Right cardiac atrium (tissue), 5 donors: ENCODE measurements around the gene LITAF. TPM values are rescaled to one million over a fixed set of nuclear protein-coding genes. Genes with fewer than 3 reads are reported as not detected.
"Not testable (repeated sequence)": the region's sequence is repeated elsewhere in the genome, so short reads cannot be mapped to it uniquely, and the experiment has no call there.

ENCODE experiments used
- ATAC-seq, 2 donors: fragments of 200-7000 bp; cut with Tn5 transposase; one replicate each; pipeline versions ENCODE4 v1.8.0 to v1.9.1; 2020; ENCODE audit warnings: moderate library complexity in 2 of 2, mild to moderate bottlenecking in 1 of 2
- DNase-seq, 3 donors: peaks; one replicate each; pipeline ENCODE4 v3.0.0-alpha.2; 2020
- H3K27ac ChIP-seq: one replicate; pipeline ENCODE4 v1.5.1; 2013; ENCODE audit warnings: mild to moderate bottlenecking, low read length, control low read depth, moderate library complexity
- H3K27me3 ChIP-seq: one replicate; pipeline ENCODE4 v1.6.1; 2013; ENCODE audit not compliant: control insufficient read depth, insufficient read depth
- H3K4me1 ChIP-seq: one replicate; pipeline ENCODE4 v1.6.1; 2013; ENCODE audit warnings: low read length; ENCODE audit not compliant: control insufficient read depth, insufficient read depth
- H3K4me3 ChIP-seq: one replicate; pipeline ENCODE4 v1.5.1; 2013; ENCODE audit warnings: low read length, control low read depth
- H3K9me3 ChIP-seq: one replicate; pipeline ENCODE4 v1.6.1; 2013; ENCODE audit warnings: low read length; ENCODE audit not compliant: control insufficient read depth
- WGBS: extraction: QIAGEN DNeasy Blood & Tissue Kit; methylation state at CpG from one replicate; pipeline ENCODE4 v1.1.7; 2013; 5-methylcytosine and 5-hydroxymethylcytosine counted together
- intact Hi-C, 4 donors: fragments of 100-400 bp; cut with DNase I; formaldehyde crosslinking; loops; one replicate each; pipeline versions ENCODE4 v1.11.0 to v1.14.0; 2022 to 2023
- polyA plus RNA-seq: library from polyadenylated mRNA; stranded (reverse); fragments of 200-250 nt; gene quantifications from one replicate; pipeline ENCODE4 v1.2.3, GENCODE V29; 2013
- total RNA-seq, 4 donors: library from RNA; stranded (reverse); fragmentation: NEBNext Ultra II Directional; extraction: Animal tissue kit (Norgen Biotek cat#: 25700); gene quantifications; one replicate each; pipeline ENCODE4 v1.2.1, GENCODE V29; 2021
- donor health status: healthy with polysubstance abuse.
- donor health status: DM: no; HTN: yes; CAD: no.
- donor health status: DM: no; HTN: no; CAD: no.
- donor health status: DM: no; HTN: yes; CAD: no; lungs with severe emphysema.
- donor health status: DM: yes; HTN: yes; CAD: no.

Gene LITAF
- total and polyA plus RNA-seq, 5 donors, result 25.7 to 76.5 (median 57.1) TPM

DNA sequence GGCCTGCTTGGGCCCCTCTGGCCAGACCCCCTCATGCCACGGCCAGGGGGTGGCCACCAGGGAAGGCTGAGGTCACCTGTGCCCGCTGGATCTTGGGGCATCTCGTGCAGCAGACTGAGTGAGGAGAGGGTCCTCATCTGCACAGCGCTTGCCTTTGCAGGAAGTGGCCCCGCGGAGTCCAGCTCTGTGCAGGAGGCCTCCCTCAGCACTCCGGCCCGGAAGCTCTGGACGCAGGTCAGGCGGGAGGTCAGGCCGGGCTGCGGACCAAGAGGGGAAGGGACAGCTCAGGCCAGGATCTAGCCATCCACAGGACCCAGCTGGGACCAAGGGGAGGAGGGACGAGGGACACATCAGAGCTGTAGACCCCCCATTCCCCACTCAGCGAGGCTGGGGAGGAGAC is 72.4 kb downstream of the LITAF start:
- H3K27me3 ChIP-seq, result no peaks in the 10 kb centered on the region
- ATAC-seq, result peak in 1 of 2 donors; percentile 24
- 80% methylated on average over 14 of the region's 14 CpGs for WGBS
- no peaks in the 10 kb centered on the region for H3K4me1 ChIP-seq
- no peak overlapping the region for H3K27ac ChIP-seq
- intact Hi-C loops, result loop anchor here in 1 of 4 donors (10.0 kb wide), 1 partner anchor 69 kb away; no protein-coding TSS in a partner anchor
- peak in 1 of 3 donors; percentile 44 for DNase-seq
- no peak overlapping the region for H3K4me3 ChIP-seq
- no peaks in the 10 kb centered on the region for H3K9me3 ChIP-seq

DNA sequence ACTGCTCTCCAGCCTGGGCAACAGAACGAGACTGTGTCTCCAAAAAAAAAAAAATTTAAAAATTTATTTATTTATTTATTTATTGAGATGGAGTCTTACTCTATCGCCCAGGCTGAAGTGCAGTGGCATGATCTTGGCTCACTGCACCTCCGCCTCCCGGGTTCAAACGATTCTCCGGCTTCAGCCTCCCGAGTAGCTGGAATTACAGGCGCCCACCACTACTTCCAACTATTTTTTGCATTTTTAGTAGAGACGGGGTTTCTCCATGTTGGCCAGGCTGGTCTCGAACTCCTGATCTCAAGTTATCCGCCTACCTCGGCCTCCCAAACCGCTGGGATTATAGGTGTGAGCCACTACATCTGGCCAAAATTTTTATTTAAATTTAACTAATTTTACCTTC is 73.4 kb downstream of the LITAF start:
- not testable (repeated sequence) for H3K4me1 ChIP-seq, H3K9me3 ChIP-seq, ATAC-seq, H3K4me3 ChIP-seq, H3K27ac ChIP-seq, H3K27me3 ChIP-seq
- WGBS, result 95% methylated on average over 13 of the region's 13 CpGs
- intact Hi-C loops, result loop anchor here in 1 of 4 donors (10.0 kb wide), 1 partner anchor 69 kb away; no protein-coding TSS in a partner anchor
- peak in 1 of 3 donors; percentile 6 for DNase-seq

DNA sequence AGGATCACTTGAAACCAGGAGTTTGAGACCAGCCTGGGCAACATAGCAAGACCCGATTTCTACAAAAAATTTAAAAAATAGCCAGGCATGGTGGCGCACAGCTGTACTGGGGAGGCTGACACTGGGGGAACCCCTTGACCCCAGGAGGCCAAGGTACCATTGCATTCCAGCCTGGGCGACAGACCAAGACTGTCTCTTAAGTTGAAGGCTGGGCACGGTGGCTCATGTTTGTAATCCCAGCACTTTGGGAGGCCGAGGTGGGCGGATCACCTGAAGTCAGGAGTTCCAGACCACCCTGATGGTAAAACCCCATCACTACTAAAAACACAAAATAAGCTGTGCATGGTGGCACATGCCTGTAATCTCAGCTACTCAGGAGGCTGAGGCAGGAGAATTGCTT is 74.9 kb downstream of the LITAF start:
- intact Hi-C loops, result loop anchor here in 1 of 4 donors (10.0 kb wide), 1 partner anchor 67 kb away; no protein-coding TSS in a partner anchor
- Histone ChIP-seq H3K4me1 (no peaks in the 10 kb centered on the region), H3K27me3 (no peaks in the 10 kb centered on the region), H3K27ac (no peak overlapping the region), H3K4me3 (no peak overlapping the region), H3K9me3 (no peaks in the 10 kb centered on the region)
- no peak for ATAC-seq
- 89% methylated on average over 6 of the region's 6 CpGs for WGBS
- DNase-seq, result peak in 1 of 3 donors; percentile 8

GRCh38 chr16:11511328-11511727 is 75.4 kb downstream of the LITAF start:
- 91% methylated on average over 2 of the region's 2 CpGs for WGBS
- no peaks in the 10 kb centered on the region for H3K9me3 ChIP-seq
- intact Hi-C loops, result loop anchor here in 1 of 4 donors (10.0 kb wide), 1 partner anchor 67 kb away; no protein-coding TSS in a partner anchor
- no peak for ATAC-seq
- H3K4me3 ChIP-seq, result no peak overlapping the region
- no peak overlapping the region for H3K27ac ChIP-seq
- H3K4me1 ChIP-seq, result no peaks in the 10 kb centered on the region
- H3K27me3 ChIP-seq, result no peaks in the 10 kb centered on the region
- no peak for DNase-seq

- no peak for ATAC-seq
- no peak for DNase-seq
- no peak overlapping the region for H3K4me3 ChIP-seq
- intact Hi-C loops, result loop anchor here in 1 of 4 donors (10.0 kb wide), 1 partner anchor 66 kb away; no protein-coding TSS in a partner anchor
- 73% methylated on average over 12 of the region's 12 CpGs for WGBS
- H3K27me3 ChIP-seq, result no peaks in the 10 kb centered on the region
- H3K4me1 ChIP-seq, result no peaks in the 10 kb centered on the region
- no peaks in the 10 kb centered on the region for H3K9me3 ChIP-seq
- H3K27ac ChIP-seq, result no peak overlapping the region
These were observed 76.3 kb downstream of the LITAF start for GRCh38 chr16:11510178-11510973.

DNA sequence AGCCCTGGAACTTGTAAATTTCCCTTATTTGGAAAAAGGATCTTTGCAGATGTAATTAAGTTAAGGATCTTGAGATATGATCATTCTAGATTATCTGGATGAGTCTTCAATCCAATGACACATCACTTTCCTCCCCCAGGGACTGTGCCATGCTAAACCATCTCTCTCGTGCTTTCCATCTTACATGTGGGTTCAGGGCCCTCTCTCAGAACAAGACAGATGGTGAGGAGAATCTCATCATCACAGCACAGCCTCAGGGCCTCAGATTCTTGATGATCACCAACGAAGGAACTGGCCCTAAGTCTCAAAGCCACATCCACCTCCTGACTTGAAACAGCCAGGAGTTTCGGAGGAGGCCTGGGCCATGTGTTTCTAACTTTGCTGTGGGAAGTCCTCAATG is 78.7 kb downstream of the LITAF start:
- Histone ChIP-seq H3K27ac (no peak overlapping the region), H3K4me1 (no peaks in the 10 kb centered on the region), H3K4me3 (no peak overlapping the region), H3K27me3 (no peaks in the 10 kb centered on the region), H3K9me3 (no peaks in the 10 kb centered on the region)
- ATAC-seq, result no peak
- intact Hi-C loops, result no loop called here
- WGBS, result 80% methylated on average over 3 of the region's 3 CpGs
- DNase-seq, result no peak

GRCh38 chr16:11507350-11507749 is 79.4 kb downstream of the LITAF start:
- H3K4me1 ChIP-seq, result no peaks in the 10 kb centered on the region
- no peak overlapping the region for H3K4me3 ChIP-seq
- no peak for ATAC-seq
- no peak overlapping the region for H3K27ac ChIP-seq
- intact Hi-C loops, result no loop called here
- 93% methylated on average over 7 of the region's 7 CpGs for WGBS
- no peaks in the 10 kb centered on the region for H3K9me3 ChIP-seq
- no peak for DNase-seq
- H3K27me3 ChIP-seq, result no peaks in the 10 kb centered on the region

- no peaks in the 10 kb centered on the region for H3K27me3 ChIP-seq
- no peaks in the 10 kb centered on the region for H3K9me3 ChIP-seq
- DNase-seq (no peak), ATAC-seq (no peak)
- WGBS, result 71% methylated on average over 12 of the region's 12 CpGs
- intact Hi-C loops, result no loop called here
- no peak overlapping the region for H3K27ac ChIP-seq
- no peaks in the 10 kb centered on the region for H3K4me1 ChIP-seq
- no peak overlapping the region for H3K4me3 ChIP-seq
These were observed 79.9 kb downstream of the LITAF start for GRCh38 chr16:11506741-11507305.

DNA sequence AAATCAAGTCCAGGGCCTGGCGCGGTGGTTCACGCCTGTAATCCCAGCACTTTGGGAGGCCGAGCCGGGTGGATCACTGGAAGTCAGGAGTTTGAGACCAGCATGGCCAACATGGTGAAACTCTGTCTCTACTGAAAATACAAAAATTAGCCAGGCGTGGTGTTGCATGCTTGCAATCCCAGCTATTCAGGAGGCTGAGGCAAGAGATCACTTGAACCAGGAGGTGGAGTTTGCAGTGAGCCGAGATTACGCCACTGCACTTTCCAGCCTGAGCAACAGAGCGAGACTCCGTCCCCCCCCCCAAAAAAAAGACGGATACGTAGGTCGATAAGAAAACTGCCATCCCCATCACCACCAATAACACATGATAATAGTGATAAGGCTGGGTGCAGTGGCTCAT is 82.5 kb downstream of the LITAF start:
- H3K9me3 ChIP-seq, H3K4me1 ChIP-seq, intact Hi-C loops, H3K27me3 ChIP-seq, H3K4me3 ChIP-seq, H3K27ac ChIP-seq, ATAC-seq, DNase-seq: not testable (repeated sequence)
- WGBS, result 86% methylated on average over 13 of the region's 13 CpGs

GRCh38 chr16:11503566-11503965 is 83.2 kb downstream of the LITAF start:
- 72% methylated on average over 10 of the region's 10 CpGs for WGBS
- Histone ChIP-seq H3K27me3 (no peaks in the 10 kb centered on the region), H3K4me3 (no peak overlapping the region), H3K4me1 (no peaks in the 10 kb centered on the region), H3K9me3 (no peaks in the 10 kb centered on the region), H3K27ac (no peak overlapping the region)
- DNase-seq, result no peak
- intact Hi-C loops, result no loop called here
- no peak for ATAC-seq

GRCh38 chr16:11502239-11502638 is 84.5 kb downstream of the LITAF start:
- DNase-seq, result no peak
- WGBS, result 66% methylated on average over 4 of the region's 4 CpGs
- intact Hi-C loops, result no loop called here
- H3K27ac ChIP-seq, result no peak overlapping the region
- H3K27me3 ChIP-seq, result no peaks in the 10 kb centered on the region
- no peak overlapping the region for H3K4me3 ChIP-seq
- H3K4me1 ChIP-seq, result no peaks in the 10 kb centered on the region
- no peaks in the 10 kb centered on the region for H3K9me3 ChIP-seq
- no peak for ATAC-seq
